GM12892 (cell line): ENCODE results near the gene RASAL3.

Experiments
- POLR2A ChIP-seq: IDR thresholded peaks from 2 replicates; pipeline ENCODE4 v1.6.1; 2011; ENCODE audit warnings: low read depth, low read length, control low read depth
- POLR2AphosphoS5 ChIP-seq: IDR thresholded peaks from 2 replicates; pipeline ENCODE4 v1.6.1; 2011; ENCODE audit warnings: low read depth, low read length, control low read depth
- TAF1 ChIP-seq: IDR thresholded peaks from 2 replicates; pipeline ENCODE4 v1.6.1; 2011; ENCODE audit warnings: low read depth, mild to moderate bottlenecking, control low read depth, low read length, borderline replicate concordance

DNA sequence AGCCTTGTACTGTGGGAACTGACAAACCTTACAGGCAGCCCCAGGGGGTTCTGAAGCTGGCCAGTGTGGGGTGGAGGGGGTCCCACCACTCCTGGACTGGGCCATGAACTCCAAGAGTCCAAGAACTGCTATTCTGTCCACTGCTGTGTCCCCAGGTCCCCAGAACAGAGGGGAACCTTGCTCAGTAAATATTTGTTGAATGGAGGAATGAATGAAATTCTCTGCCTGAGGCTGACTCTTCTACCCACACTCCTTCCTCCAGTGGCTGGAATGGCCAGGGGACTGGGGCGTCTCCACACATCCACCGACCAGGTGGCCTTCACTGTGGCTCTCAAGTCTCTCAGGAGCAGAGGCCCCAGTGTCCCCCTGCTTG, 26.2 kb downstream of the RASAL3 start:
- TF ChIP-seq POLR2A (no peak), POLR2AphosphoS5 (no peak), TAF1 (no peak)
